Stimulated activated CD4-positive, alpha-beta T cell treated with anti-CD3 and anti-CD28 coated beads, Interleukin-2, amount 100 ng/mL, for 24 hours (primary cell): Measurements from ENCODE around the gene FOXP2.
"Not testable (repeated sequence)": the region's sequence is repeated elsewhere in the genome, so short reads cannot be mapped to it uniquely, and the experiment has no call there.

Experiments
- DNase-seq, 2 donors: peaks; one replicate each; pipeline ENCODE4 v3.0.0-alpha.2; 2020

FOXP2 gene

GRCh38 chr7:114598946-114599345, 184.3 kb downstream of the FOXP2 start:
- no peak for DNase-seq

- no peak for DNase-seq
These were observed 191.5 kb downstream of the FOXP2 start for GRCh38 chr7:114606100-114606499.

GRCh38 chr7:114608822-114609221, 194.2 kb downstream of the FOXP2 start:
- not testable (repeated sequence) for DNase-seq

- DNase-seq: no peak
These were observed 205.6 kb downstream of the FOXP2 start for GRCh38 chr7:114620208-114620607.

GRCh38 chr7:114622221-114622620, 207.6 kb downstream of the FOXP2 start:
- DNase-seq: no peak

- no peak for DNase-seq
These were observed 208.5 kb downstream of the FOXP2 start for GRCh38 chr7:114623146-114623545.

GRCh38 chr7:114627231-114627630, 212.6 kb downstream of the FOXP2 start:
- no peak for DNase-seq

GRCh38 chr7:114628362-114628761, 213.7 kb downstream of the FOXP2 start:
- no peak for DNase-seq

GRCh38 chr7:114629762-114630161, 215.1 kb downstream of the FOXP2 start:
- no peak for DNase-seq

GRCh38 chr7:114630201-114630990, 215.8 kb downstream of the FOXP2 start:
- DNase-seq: no peak

- no peak for DNase-seq
These were observed 216.7 kb downstream of the FOXP2 start for GRCh38 chr7:114631249-114631822.

- DNase-seq: no peak
These were observed 224.8 kb downstream of the FOXP2 start for GRCh38 chr7:114639451-114639850.

GRCh38 chr7:114644455-114644854, 229.8 kb downstream of the FOXP2 start:
- DNase-seq: no peak

- no peak for DNase-seq
These were observed 230.8 kb downstream of the FOXP2 start for GRCh38 chr7:114645451-114645850.

GRCh38 chr7:114647518-114647917, 232.9 kb downstream of the FOXP2 start:
- DNase-seq: no peak

- no peak for DNase-seq
These were observed 233.5 kb downstream of the FOXP2 start for GRCh38 chr7:114648117-114648516.

GRCh38 chr7:114648680-114649079, 234.1 kb downstream of the FOXP2 start:
- DNase-seq: no peak

GRCh38 chr7:114649689-114650088, 235.1 kb downstream of the FOXP2 start:
- no peak for DNase-seq

GRCh38 chr7:114650491-114650890, 235.9 kb downstream of the FOXP2 start:
- no peak for DNase-seq

- no peak for DNase-seq
These were observed 237.4 kb downstream of the FOXP2 start for GRCh38 chr7:114652041-114652440.

GRCh38 chr7:114653364-114654088, 238.9 kb downstream of the FOXP2 start:
- DNase-seq: no peak

GRCh38 chr7:114656466-114656865, 241.9 kb downstream of the FOXP2 start:
- no peak for DNase-seq

- no peak for DNase-seq
These were observed 242.7 kb downstream of the FOXP2 start for GRCh38 chr7:114657279-114657678.

GRCh38 chr7:114658216-114658615, 243.6 kb downstream of the FOXP2 start:
- DNase-seq: no peak
